GM11168 (cell line): ENCODE results near the gene SPARC.
"Not testable (repeated sequence)": the region's sequence is repeated elsewhere in the genome, so short reads cannot be mapped to it uniquely, and the experiment has no call there.

Experiments used
- in situ Hi-C: fragments of 300-500 bp; cut with MboI; formaldehyde crosslinking; loops from one replicate; pipeline ENCODE4 v1.12.0; 2022; ENCODE audit warnings: low sequenced_read_pairs; ENCODE audit not compliant: unreplicated experiment

The SPARC gene

GRCh38 chr5:151680944-151681427, 5.7 kb downstream of the SPARC start:
- in situ Hi-C loops: no loop called here

- in situ Hi-C loops: not testable (repeated sequence)
Measured at GRCh38 chr5:151680156-151680505, 6.6 kb downstream of the SPARC start.

- in situ Hi-C loops: no loop called here
Measured at GRCh38 chr5:151679421-151680155, 7.1 kb downstream of the SPARC start.

- in situ Hi-C loops: no loop called here
Measured at GRCh38 chr5:151678713-151679112, 8.0 kb downstream of the SPARC start.

- in situ Hi-C loops: no loop called here
Measured at GRCh38 chr5:151677776-151678545, 8.8 kb downstream of the SPARC start.

GRCh38 chr5:151676719-151677118, 10.0 kb downstream of the SPARC start:
- in situ Hi-C loops: no loop called here

GRCh38 chr5:151676314-151676712, 10.4 kb downstream of the SPARC start:
- in situ Hi-C loops: no loop called here

- in situ Hi-C loops: no loop called here
Measured at GRCh38 chr5:151675611-151676313, 11.0 kb downstream of the SPARC start.

- in situ Hi-C loops: no loop called here
Measured at GRCh38 chr5:151674626-151675610, 11.8 kb downstream of the SPARC start.

GRCh38 chr5:151673421-151673820, 13.3 kb downstream of the SPARC start:
- in situ Hi-C loops: no loop called here

GRCh38 chr5:151672516-151672915, 14.2 kb downstream of the SPARC start:
- in situ Hi-C loops: no loop called here

GRCh38 chr5:151671950-151672349, 14.8 kb downstream of the SPARC start:
- in situ Hi-C loops: no loop called here

- in situ Hi-C loops: no loop called here
Measured at GRCh38 chr5:151670953-151671636, 15.6 kb downstream of the SPARC start.

- in situ Hi-C loops: no loop called here
Measured at GRCh38 chr5:151670083-151670686, 16.5 kb downstream of the SPARC start.

- in situ Hi-C loops: no loop called here
Measured at GRCh38 chr5:151667083-151667482, 19.6 kb downstream of the SPARC start.

GRCh38 chr5:151665613-151666012, 21.1 kb downstream of the SPARC start:
- in situ Hi-C loops: no loop called here

GRCh38 chr5:151664694-151665585, 21.8 kb downstream of the SPARC start:
- in situ Hi-C loops: loop anchor here (5.0 kb wide), 1 partner anchor 72 kb away; no protein-coding TSS in a partner anchor
